ENCODE measurements around the gene ELF1.
"Not testable (repeated sequence)": the region's sequence is repeated elsewhere in the genome, so short reads cannot be mapped to it uniquely, and the experiment has no call there.

Gene ELF1

GRCh38 chr13:41042419-41042818, 23.3 kb upstream of the ELF1 start:
- not testable (repeated sequence) for DNase-seq

- no peak for DNase-seq
These were observed 21.6 kb upstream of the ELF1 start for GRCh38 chr13:41040584-41041334.

GRCh38 chr13:41039746-41040145, 20.6 kb upstream of the ELF1 start:
- DNase-seq: no peak

GRCh38 chr13:41036557-41036956, 17.4 kb upstream of the ELF1 start:
- DNase-seq: not testable (repeated sequence)

- no peak for DNase-seq
These were observed 15.8 kb upstream of the ELF1 start for GRCh38 chr13:41034881-41035280.

GRCh38 chr13:41034382-41034781, 15.3 kb upstream of the ELF1 start:
- DNase-seq: no peak

GRCh38 chr13:41032691-41033376, 13.7 kb upstream of the ELF1 start:
- DNase-seq: no peak

GRCh38 chr13:41029629-41030028, 10.5 kb upstream of the ELF1 start:
- no peak for DNase-seq

GRCh38 chr13:41028051-41028450, 8.9 kb upstream of the ELF1 start:
- DNase-seq: no peak

- DNase-seq: no peak
These were observed 7.7 kb upstream of the ELF1 start for GRCh38 chr13:41026788-41027187.

- no peak for DNase-seq
These were observed 6.4 kb upstream of the ELF1 start for GRCh38 chr13:41025518-41025917.

GRCh38 chr13:41019578-41020347, 647 bp upstream of the ELF1 start:
- peak in 3 of 56 donors; percentile 3 to 11 (median 4) for DNase-seq

GRCh38 chr13:41018602-41018948, 541 bp downstream of the ELF1 start:
- no peak for DNase-seq

GRCh38 chr13:41017817-41018601, 1.1 kb downstream of the ELF1 start:
- no peak for DNase-seq

- DNase-seq: peak in 7 of 56 donors; percentile 2 to 28 (median 13)
These were observed 2.0 kb downstream of the ELF1 start for GRCh38 chr13:41017159-41017558.

GRCh38 chr13:41015920-41016319, 3.2 kb downstream of the ELF1 start:
- no peak for DNase-seq

GRCh38 chr13:41013835-41014234, 5.3 kb downstream of the ELF1 start:
- no peak for DNase-seq

- no peak for DNase-seq
These were observed 6.6 kb downstream of the ELF1 start for GRCh38 chr13:41012536-41012935.

GRCh38 chr13:41011382-41011956, 7.6 kb downstream of the ELF1 start:
- DNase-seq: no peak

GRCh38 chr13:41008349-41008980, 10.7 kb downstream of the ELF1 start:
- no peak for DNase-seq

GRCh38 chr13:41007744-41008128, 11.4 kb downstream of the ELF1 start:
- no peak for DNase-seq
